Ovary (tissue), 9 donors: Measurements from ENCODE around the gene DNMT3L. TPM values are rescaled to one million over a fixed set of nuclear protein-coding genes. Genes with fewer than 3 reads are reported as not detected.
"Not testable (repeated sequence)": the region's sequence is repeated elsewhere in the genome, so short reads cannot be mapped to it uniquely, and the experiment has no call there.

Experiments
- DNase-seq, 5 donors: peaks; one replicate each; pipeline ENCODE4 v3.0.0-alpha.2; 2019 to 2020
- H3K27ac ChIP-seq, 2 donors: fragments of 200-600 bp; one replicate each; pipeline versions ENCODE4 v1.5.1 to v1.8.0; 2019 to 2022
- H3K27me3 ChIP-seq: fragments of 200-600 bp; one replicate; pipeline ENCODE4 v1.8.0; 2022
- H3K36me3 ChIP-seq: fragments of 200-600 bp; sonication (generic); one replicate; pipeline ENCODE4 v1.5.1; 2019
- H3K4me1 ChIP-seq: one replicate; pipeline ENCODE4 v1.8.1; 2013; ENCODE audit warnings: mild to moderate bottlenecking, moderate library complexity; ENCODE audit not compliant: insufficient read depth
- H3K4me3 ChIP-seq: fragments of 200-600 bp; sonication (generic); one replicate; pipeline ENCODE4 v1.5.1; 2017
- H3K9me3 ChIP-seq, 2 donors: fragments of 200-600 bp in 1 of 2; sonication (generic) in 1 of 2; one replicate each; pipeline versions ENCODE4 v1.5.1 to v1.8.1; 2013 to 2019; ENCODE audit warnings: mild to moderate bottlenecking in 1 of 2, moderate library complexity in 1 of 2
- WGBS, 3 donors: extraction: QIAGEN DNeasy Blood & Tissue Kit in 1 of 3; methylation state at CpG; one replicate each; pipeline versions ENCODE4 v1.1.5 to v1.1.7; 2013 to 2017; 5-methylcytosine and 5-hydroxymethylcytosine counted together
- intact Hi-C, 4 donors: fragments of 100-400 bp; cut with DNase I; formaldehyde crosslinking; loops; one replicate each; pipeline versions ENCODE4 v1.11.0 to v1.15.1; 2022 to 2023
- polyA plus RNA-seq, 2 donors: library from polyadenylated mRNA; stranded (reverse); fragments of 200-250 nt in 1 of 2; fragments of 350-450 nt in 1 of 2; fragmentation: Illumina TruSeq in 1 of 2; extraction: RNeasy Lipid Tissue Mini Kit (QIAGEN cat#74804) in 1 of 2; gene quantifications; one replicate each; pipeline ENCODE4 v1.2.3, GENCODE V29; 2013 to 2014
- total RNA-seq, 7 donors: library from RNA; depleted of rRNA in 2 of 7; stranded (reverse); fragments of >200 nt in 2 of 7; fragmentation: NEBNext Ultra II Directional in 3 of 7; extraction: Animal tissue kit (Norgen Biotek cat#: 25700) in 3 of 7; gene quantifications; one replicate each; pipeline versions ENCODE4 v1.1.0 to v1.2.4, GENCODE V29; 2016 to 2023
- donor health status: DM: no; HTN: no; CAD: no; lungs with moderate emphysema.
- donor health status: DM: no; HTN: no; CAD: no.
- donor health status: Bipolar disorder and iron deficiency.
- donor health status: DM: yes; HTN: yes; CAD: no.
- donor health status: DM: no; HTN: no; CAD: no.
- donor health status: DM: yes; HTN: yes; CAD: no.

The DNMT3L gene
- total and polyA plus RNA-seq, 9 donors: not detected

DNA sequence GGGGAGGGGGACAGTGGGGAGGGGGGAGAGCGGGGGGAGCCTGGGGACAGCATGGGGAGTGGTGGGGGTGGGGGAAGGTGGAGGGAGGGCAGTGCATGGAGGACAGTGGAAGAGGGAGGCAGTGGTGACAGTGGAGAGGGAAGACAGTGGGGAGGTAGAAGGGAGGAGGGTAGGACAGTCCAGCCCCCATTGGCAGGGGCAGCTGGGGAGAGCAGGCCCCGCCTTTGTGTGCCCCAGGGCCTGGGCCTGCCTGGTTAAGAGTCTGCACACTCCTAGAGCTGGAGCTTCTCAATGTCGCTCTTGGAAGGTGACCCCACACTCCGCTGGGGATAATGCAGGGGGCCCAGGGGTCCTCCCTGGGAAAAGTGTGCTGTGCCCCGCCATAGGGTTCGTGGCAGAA is 36.1 kb downstream of the DNMT3L start:
- H3K36me3 ChIP-seq, H3K27ac ChIP-seq, H3K27me3 ChIP-seq, H3K9me3 ChIP-seq, H3K4me1 ChIP-seq, H3K4me3 ChIP-seq, DNase-seq, intact Hi-C loops: not testable (repeated sequence)
- WGBS, 3 donors: no CpG with 5 or more reads among the region's 6 CpGs

- H3K27ac ChIP-seq, H3K27me3 ChIP-seq, DNase-seq, H3K9me3 ChIP-seq, intact Hi-C loops, H3K4me1 ChIP-seq, H3K36me3 ChIP-seq, H3K4me3 ChIP-seq: not testable (repeated sequence)
- no CpG with 5 or more reads among the region's 5 CpGs for WGBS, 3 donors
Measured at GRCh38 chr21:44223334-44223733, 38.4 kb downstream of the DNMT3L start.

- intact Hi-C loops, H3K9me3 ChIP-seq, DNase-seq, H3K27ac ChIP-seq, H3K36me3 ChIP-seq, H3K27me3 ChIP-seq, H3K4me1 ChIP-seq, H3K4me3 ChIP-seq: not testable (repeated sequence)
- no CpG with 5 or more reads among the region's 18 CpGs for WGBS, 3 donors
Measured at GRCh38 chr21:44220674-44221073, 41.0 kb downstream of the DNMT3L start.

GRCh38 chr21:44218461-44218860 is 43.2 kb downstream of the DNMT3L start:
- intact Hi-C loops, H3K36me3 ChIP-seq, H3K9me3 ChIP-seq, H3K27ac ChIP-seq, H3K27me3 ChIP-seq, H3K4me1 ChIP-seq, H3K4me3 ChIP-seq, DNase-seq: not testable (repeated sequence)
- WGBS, 3 donors: no CpG with 5 or more reads among the region's 8 CpGs

- intact Hi-C loops, H3K27me3 ChIP-seq, H3K4me3 ChIP-seq, DNase-seq, H3K27ac ChIP-seq, H3K4me1 ChIP-seq, H3K9me3 ChIP-seq, H3K36me3 ChIP-seq: not testable (repeated sequence)
- WGBS, 3 donors: 100% methylated on average over 2 of the region's 2 CpGs; no CpG with 5 or more reads in 1 of the 3 donors
Measured at GRCh38 chr21:44211978-44212377, 49.7 kb downstream of the DNMT3L start.

- H3K36me3 ChIP-seq, H3K27ac ChIP-seq, intact Hi-C loops, DNase-seq, H3K27me3 ChIP-seq, H3K4me3 ChIP-seq, H3K4me1 ChIP-seq, H3K9me3 ChIP-seq: not testable (repeated sequence)
- WGBS, 3 donors: 100% methylated on average over 2 of the region's 3 CpGs; no CpG with 5 or more reads in 1 of the 3 donors
Measured at GRCh38 chr21:44211574-44211973, 50.1 kb downstream of the DNMT3L start.

DNA sequence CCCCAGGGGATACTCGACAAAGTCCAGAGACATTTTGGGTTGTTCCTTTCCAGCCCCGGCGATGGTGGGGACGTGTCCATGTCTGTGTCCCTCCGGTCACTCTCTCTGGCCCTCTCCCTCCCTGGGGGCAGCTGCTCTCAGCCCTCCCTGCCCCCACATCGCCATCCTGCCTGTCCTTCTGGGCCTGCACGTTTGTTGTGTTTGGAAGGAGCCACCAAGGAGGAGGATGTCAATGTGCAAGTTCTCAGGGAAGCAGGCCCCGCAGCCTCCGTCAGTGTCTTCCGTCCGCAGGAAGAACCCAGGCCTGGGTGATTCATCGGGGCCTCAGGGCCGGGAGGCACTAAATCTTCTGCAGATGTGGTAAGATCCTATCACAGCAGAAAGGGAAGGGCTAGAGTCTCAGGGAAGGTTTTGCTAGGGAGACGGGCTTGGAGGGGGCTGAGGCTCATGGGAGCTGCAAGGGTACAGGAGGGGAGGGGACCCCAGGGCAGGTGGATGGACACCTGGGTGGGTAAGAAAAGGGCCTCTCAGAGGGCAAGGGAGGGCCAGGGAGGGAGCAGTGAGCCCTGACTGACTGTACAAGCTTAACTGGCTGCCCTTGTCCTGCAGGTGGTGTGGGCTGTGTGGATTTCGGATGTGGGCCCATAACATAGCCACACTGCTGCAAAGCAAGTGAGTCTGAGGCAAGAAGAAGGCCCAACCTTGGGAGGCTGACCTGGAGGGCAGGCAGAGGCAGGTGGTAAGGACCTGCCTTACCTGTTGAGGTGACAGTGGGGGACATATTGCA is 53.6 kb downstream of the DNMT3L start:
- H3K36me3 ChIP-seq, H3K27ac ChIP-seq, H3K4me1 ChIP-seq, DNase-seq, H3K4me3 ChIP-seq, H3K9me3 ChIP-seq, H3K27me3 ChIP-seq, intact Hi-C loops: not testable (repeated sequence)
- WGBS, 3 donors: 66% methylated on average over 8 of the region's 15 CpGs; no CpG with 5 or more reads in 2 of the 3 donors

DNA sequence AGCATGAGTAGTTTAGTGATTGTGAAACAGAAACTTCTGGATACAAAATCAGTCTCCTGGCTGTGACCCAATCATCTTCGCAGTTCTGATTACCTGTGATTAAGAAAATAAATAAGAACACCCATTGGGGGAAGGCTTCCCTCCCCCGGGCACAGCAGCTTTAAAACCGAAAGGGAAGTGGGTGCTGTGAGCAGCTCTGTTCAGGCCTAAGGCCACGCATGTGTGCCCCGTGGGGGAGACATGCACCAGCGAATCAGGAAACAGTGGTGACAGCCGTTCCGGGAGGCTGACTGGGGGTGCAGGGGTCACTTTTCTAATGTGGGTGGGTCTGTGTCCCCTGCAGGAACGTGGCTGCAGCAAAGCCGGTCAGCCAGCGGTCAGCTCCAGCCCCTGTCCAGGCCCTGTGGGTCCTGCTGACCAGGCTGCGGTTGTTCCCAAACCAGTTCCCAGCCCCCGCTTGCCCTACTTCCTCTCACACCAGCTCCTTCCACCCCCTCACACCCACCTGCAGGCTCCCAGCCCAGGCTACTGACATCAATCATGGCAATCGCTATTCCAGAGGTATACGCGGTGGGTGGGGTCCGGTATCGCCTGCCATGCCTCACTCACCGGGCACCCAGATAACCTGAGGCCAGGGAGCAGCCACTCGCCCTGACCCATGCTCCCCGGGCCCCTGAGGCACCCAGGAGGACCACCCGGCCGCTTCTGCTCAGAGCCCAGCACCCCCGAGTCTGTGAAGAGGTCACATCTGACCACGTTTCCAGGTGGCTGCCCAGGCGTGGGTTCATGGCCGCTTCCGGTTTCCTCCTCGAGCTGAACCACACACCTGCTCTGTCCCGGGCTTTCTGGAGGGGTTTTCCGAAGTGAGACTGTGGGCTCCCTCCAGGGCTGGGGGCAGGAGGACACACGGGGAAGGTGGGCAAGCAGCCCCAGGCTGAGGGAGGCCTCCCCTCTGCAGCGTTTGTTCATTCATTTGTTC is 54.7 kb downstream of the DNMT3L start:
- intact Hi-C loops, H3K9me3 ChIP-seq, H3K36me3 ChIP-seq, H3K27ac ChIP-seq, H3K4me1 ChIP-seq, H3K27me3 ChIP-seq, DNase-seq, H3K4me3 ChIP-seq: not testable (repeated sequence)
- no CpG with 5 or more reads among the region's 33 CpGs for WGBS, 3 donors

GRCh38 chr21:44206187-44206586 is 55.5 kb downstream of the DNMT3L start:
- H3K27me3 ChIP-seq, H3K27ac ChIP-seq, intact Hi-C loops, H3K4me3 ChIP-seq, H3K4me1 ChIP-seq, H3K9me3 ChIP-seq, DNase-seq, H3K36me3 ChIP-seq: not testable (repeated sequence)
- no CpG with 5 or more reads among the region's 24 CpGs for WGBS, 3 donors

- H3K27ac ChIP-seq, H3K9me3 ChIP-seq, H3K36me3 ChIP-seq, H3K4me3 ChIP-seq, H3K27me3 ChIP-seq, DNase-seq, intact Hi-C loops, H3K4me1 ChIP-seq: not testable (repeated sequence)
- no CpG with 5 or more reads among the region's 30 CpGs for WGBS, 3 donors
Measured at GRCh38 chr21:44202590-44203299, 59.0 kb downstream of the DNMT3L start.

DNA sequence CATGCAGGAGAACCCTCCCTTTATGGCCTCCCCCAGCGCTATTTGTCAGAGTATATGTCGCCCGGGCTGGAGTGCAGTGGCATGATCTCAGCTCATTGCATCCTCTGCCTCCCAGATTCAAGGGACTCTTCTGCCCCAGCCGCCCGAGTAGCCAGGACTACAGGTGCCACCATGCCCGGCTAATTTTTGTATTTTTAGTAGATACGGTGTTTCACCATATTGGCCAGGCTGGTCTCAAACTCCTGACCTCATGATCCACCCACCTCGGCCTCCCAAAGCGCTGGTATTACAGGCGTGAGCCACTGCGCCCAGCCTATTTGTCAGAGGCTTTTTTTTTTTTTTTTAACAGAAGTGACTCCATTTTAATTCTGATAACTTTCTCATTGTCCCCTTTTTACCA is 61.7 kb downstream of the DNMT3L start:
- H3K4me3 ChIP-seq, H3K27me3 ChIP-seq, DNase-seq, H3K27ac ChIP-seq, intact Hi-C loops, H3K9me3 ChIP-seq, H3K36me3 ChIP-seq, H3K4me1 ChIP-seq: not testable (repeated sequence)
- WGBS, 3 donors: 87 to 90% (median 88%) methylated on average over 11 of the region's 11 CpGs
